Activated naive CD8-positive, alpha-beta T cell (primary cell): ENCODE results near the gene FAM186B.

Source experiments
- H3K27ac Mint-ChIP-seq: one replicate; pipeline ENCODE4 v1.8.0; 2021; ENCODE audit warnings: mixed read lengths
- H3K27me3 Mint-ChIP-seq: one replicate; pipeline ENCODE4 v1.8.0; 2021; ENCODE audit warnings: mixed read lengths
- H3K36me3 Mint-ChIP-seq: one replicate; pipeline ENCODE4 v1.8.0; 2021; ENCODE audit warnings: mixed read lengths
- H3K4me1 Mint-ChIP-seq: one replicate; pipeline ENCODE4 v1.8.0; 2021; ENCODE audit warnings: low read depth, mixed read lengths
- H3K4me3 Mint-ChIP-seq: one replicate; pipeline ENCODE4 v1.8.0; 2021; ENCODE audit warnings: mild to moderate bottlenecking, mixed read lengths
- H3K9me3 Mint-ChIP-seq: one replicate; pipeline ENCODE4 v1.8.0; 2021; ENCODE audit warnings: low read depth, mixed read lengths

The FAM186B gene

GRCh38 chr12:49568442-49569162 is 36.8 kb downstream of the FAM186B start:
- H3K4me3 Mint-ChIP-seq: peak overlapping the region; percentile 97
- H3K4me1 Mint-ChIP-seq: peaks cover 55% of the 10 kb centered on the region
- H3K36me3 Mint-ChIP-seq: no peaks in the 10 kb centered on the region
- peak overlapping the region; percentile 99 for H3K27ac Mint-ChIP-seq
- H3K27me3 Mint-ChIP-seq: no peaks in the 10 kb centered on the region
- H3K9me3 Mint-ChIP-seq: no peaks in the 10 kb centered on the region

- Mint-ChIP-seq H3K27ac (peak within 1 kb of the TSS; percentile 99), H3K4me3 (peak within 1 kb of the TSS; percentile 97), H3K9me3 (no peaks in the 10 kb centered on the region), H3K27me3 (no peaks in the 10 kb centered on the region), H3K4me1 (peaks cover 55% of the 10 kb centered on the region), H3K36me3 (no peaks in the 10 kb centered on the region)
Observed at GRCh38 chr12:49567611-49568441, 37.6 kb downstream of the FAM186B start, which contains the start of gene MCRS1. MCRS1 (minus strand) TSS chr12:49568142; CDS start chr12:49566731, 1,411 bp downstream.

- Mint-ChIP-seq H3K9me3 (no peaks in the 10 kb centered on the region), H3K36me3 (no peaks in the 10 kb centered on the region), H3K27ac (peak overlapping the region; percentile 99), H3K27me3 (no peaks in the 10 kb centered on the region), H3K4me3 (peak overlapping the region; percentile 97), H3K4me1 (peaks cover 55% of the 10 kb centered on the region)
Observed at GRCh38 chr12:49567302-49567610, 38.2 kb downstream of the FAM186B start.

- peaks cover 51% of the 10 kb centered on the region for H3K4me1 Mint-ChIP-seq
- H3K36me3 Mint-ChIP-seq: no peaks in the 10 kb centered on the region
Observed at GRCh38 chr12:49566361-49566760, 39.1 kb downstream of the FAM186B start.

GRCh38 chr12:49565406-49566265 is 39.8 kb downstream of the FAM186B start:
- no peaks in the 10 kb centered on the region for H3K9me3 Mint-ChIP-seq
- no peak overlapping the region for H3K27ac Mint-ChIP-seq
- peaks cover 50% of the 10 kb centered on the region for H3K4me1 Mint-ChIP-seq
- no peaks in the 10 kb centered on the region for H3K27me3 Mint-ChIP-seq
- peak overlapping the region; percentile 17 for H3K4me3 Mint-ChIP-seq
- peaks cover 4% of the 10 kb centered on the region for H3K36me3 Mint-ChIP-seq

More at GRCh38 chr12:49566361-49566760, 39.1 kb downstream of the FAM186B start:
- Mint-ChIP-seq H3K27ac (no peak overlapping the region), H3K9me3 (no peaks in the 10 kb centered on the region), H3K27me3 (no peaks in the 10 kb centered on the region), H3K4me3 (peak overlapping the region; percentile 17)

GRCh38 chr12:49564686-49565405 is 40.6 kb downstream of the FAM186B start:
- H3K27ac Mint-ChIP-seq: no peak overlapping the region
- no peaks in the 10 kb centered on the region for H3K9me3 Mint-ChIP-seq
- H3K27me3 Mint-ChIP-seq: no peaks in the 10 kb centered on the region
- H3K4me3 Mint-ChIP-seq: peak overlapping the region; percentile 28
- peaks cover 4% of the 10 kb centered on the region for H3K36me3 Mint-ChIP-seq
- H3K4me1 Mint-ChIP-seq: peaks cover 48% of the 10 kb centered on the region

GRCh38 chr12:49563951-49564685 is 41.3 kb downstream of the FAM186B start:
- no peaks in the 10 kb centered on the region for H3K27me3 Mint-ChIP-seq
- peak overlapping the region; percentile 20 for H3K4me3 Mint-ChIP-seq
- no peak overlapping the region for H3K27ac Mint-ChIP-seq
- H3K36me3 Mint-ChIP-seq: peaks cover 4% of the 10 kb centered on the region
- H3K4me1 Mint-ChIP-seq: peaks cover 48% of the 10 kb centered on the region
- no peaks in the 10 kb centered on the region for H3K9me3 Mint-ChIP-seq

- no peak overlapping the region for H3K27ac Mint-ChIP-seq
- no peaks in the 10 kb centered on the region for H3K27me3 Mint-ChIP-seq
- no peak overlapping the region for H3K4me3 Mint-ChIP-seq
- peaks cover 41% of the 10 kb centered on the region for H3K4me1 Mint-ChIP-seq
- H3K9me3 Mint-ChIP-seq: no peaks in the 10 kb centered on the region
- H3K36me3 Mint-ChIP-seq: peaks cover 4% of the 10 kb centered on the region
Observed at GRCh38 chr12:49562831-49563230, 42.6 kb downstream of the FAM186B start.

- H3K4me3 Mint-ChIP-seq: no peak overlapping the region
- H3K4me1 Mint-ChIP-seq: peaks cover 36% of the 10 kb centered on the region
- H3K27me3 Mint-ChIP-seq: no peaks in the 10 kb centered on the region
- no peak overlapping the region for H3K27ac Mint-ChIP-seq
- H3K9me3 Mint-ChIP-seq: no peaks in the 10 kb centered on the region
- H3K36me3 Mint-ChIP-seq: peaks cover 4% of the 10 kb centered on the region
Observed at GRCh38 chr12:49562233-49562632, 43.2 kb downstream of the FAM186B start.

- peak overlapping the region; percentile 69 for H3K27ac Mint-ChIP-seq
- peaks cover 4% of the 10 kb centered on the region for H3K36me3 Mint-ChIP-seq
- no peaks in the 10 kb centered on the region for H3K9me3 Mint-ChIP-seq
- H3K27me3 Mint-ChIP-seq: no peaks in the 10 kb centered on the region
- H3K4me1 Mint-ChIP-seq: peaks cover 31% of the 10 kb centered on the region
- H3K4me3 Mint-ChIP-seq: no peak overlapping the region
Observed at GRCh38 chr12:49560695-49561094, 44.7 kb downstream of the FAM186B start.

GRCh38 chr12:49559011-49559675 is 46.3 kb downstream of the FAM186B start:
- peaks cover 4% of the 10 kb centered on the region for H3K36me3 Mint-ChIP-seq
- H3K27ac Mint-ChIP-seq: no peak overlapping the region
- H3K27me3 Mint-ChIP-seq: no peaks in the 10 kb centered on the region
- H3K4me1 Mint-ChIP-seq: peaks cover 19% of the 10 kb centered on the region
- H3K4me3 Mint-ChIP-seq: no peak overlapping the region
- no peaks in the 10 kb centered on the region for H3K9me3 Mint-ChIP-seq

- Mint-ChIP-seq H3K4me1 (peaks cover 14% of the 10 kb centered on the region), H3K27ac (no peak overlapping the region), H3K4me3 (no peak overlapping the region), H3K36me3 (peaks cover 4% of the 10 kb centered on the region), H3K27me3 (no peaks in the 10 kb centered on the region), H3K9me3 (no peaks in the 10 kb centered on the region)
Observed at GRCh38 chr12:49558526-49558925, 46.9 kb downstream of the FAM186B start.

- Mint-ChIP-seq H3K4me3 (no peak overlapping the region), H3K27ac (no peak overlapping the region), H3K9me3 (no peaks in the 10 kb centered on the region), H3K4me1 (peaks cover 16% of the 10 kb centered on the region), H3K27me3 (no peaks in the 10 kb centered on the region), H3K36me3 (peaks cover 4% of the 10 kb centered on the region)
Observed at GRCh38 chr12:49557917-49558215, 47.6 kb downstream of the FAM186B start.
